Bronchial epithelial cell (primary cell): Measurements from ENCODE around the gene CNKSR2. TPM values are rescaled to one million over a fixed set of nuclear protein-coding genes. Genes with fewer than 3 reads are reported as not detected.
A peak's percentile ranks its signal among the peaks of the same experiment; 100 is the strongest.

ENCODE experiments used
- DNase-seq: peaks from one replicate; pipeline ENCODE4 v3.0.0-alpha.2; 2010; ENCODE audit warnings: low read depth
- FAIRE-seq: peaks from 2 replicates; lab custom pipeline; 2011; peaks lifted over from hg19 to GRCh38; lab: Jason Lieb, UNC
- H3K27me3 ChIP-seq: 2 replicates; pipeline ENCODE4 v1.5.1; 2011; ENCODE audit warnings: low read length; ENCODE audit not compliant: control insufficient read depth, insufficient read depth
- H3K36me3 ChIP-seq: 2 replicates; pipeline ENCODE4 v1.5.1; 2011; ENCODE audit warnings: low read length; ENCODE audit not compliant: control insufficient read depth, insufficient read depth
- H3K4me3 ChIP-seq: 2 replicates; pipeline ENCODE4 v1.5.1; 2011; ENCODE audit warnings: mild to moderate bottlenecking, low read depth, low read length, control low read depth
- CTCF ChIP-seq: IDR thresholded peaks from 2 replicates; pipeline ENCODE4 v1.5.1; 2011; ENCODE audit warnings: mild to moderate bottlenecking, moderate library complexity, low read length, control low read depth, inconsistent platforms; ENCODE audit not compliant: insufficient read depth, severe bottlenecking
- total RNA-seq: library from RNA; depleted of rRNA; stranded (reverse); fragments of >200 nt; gene quantifications from 2 replicates; pipeline ENCODE4 v1.2.1, GENCODE V29; 2014

Gene CNKSR2
- total RNA-seq: 0.53 TPM in 1 of 2 replicates, not detected in the other

- Histone ChIP-seq H3K36me3 (no peaks in the 10 kb centered on the region), H3K27me3 (peaks cover 10% of the 10 kb centered on the region), H3K4me3 (peak within 1 kb of the TSS; percentile 36)
- FAIRE-seq (no peak), DNase-seq (no peak)
- no peak for TF ChIP-seq CTCF
Measured at GRCh38 chrX:21374163-21374993, at the start of gene CNKSR2. CNKSR2 (plus strand) TSS chrX:21374418; CDS start chrX:21374898, 480 bp downstream.

DNA sequence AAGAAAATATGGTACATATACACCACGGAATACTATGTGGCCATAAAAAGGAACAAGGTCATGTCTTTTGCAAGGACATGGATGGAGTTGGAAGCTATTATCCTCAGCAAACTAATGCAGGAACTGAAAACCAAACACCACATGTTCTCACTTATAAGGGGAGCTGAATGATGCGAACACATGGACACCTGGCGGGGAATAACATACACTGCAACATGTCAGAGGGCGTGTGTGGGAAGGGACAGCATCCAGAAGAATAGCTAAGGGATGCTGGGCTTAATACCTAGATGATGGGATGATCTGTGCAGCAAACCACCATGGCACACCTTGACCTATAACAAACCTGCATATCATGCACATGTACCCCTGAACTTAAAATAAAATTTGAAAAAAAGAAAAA is 19.5 kb upstream of the CNKSR2 start:
- TF ChIP-seq CTCF: no peak
- Histone ChIP-seq H3K4me3 (no peak overlapping the region), H3K36me3 (no peaks in the 10 kb centered on the region), H3K27me3 (no peaks in the 10 kb centered on the region)
- no peak for DNase-seq
- FAIRE-seq: no peak

DNA sequence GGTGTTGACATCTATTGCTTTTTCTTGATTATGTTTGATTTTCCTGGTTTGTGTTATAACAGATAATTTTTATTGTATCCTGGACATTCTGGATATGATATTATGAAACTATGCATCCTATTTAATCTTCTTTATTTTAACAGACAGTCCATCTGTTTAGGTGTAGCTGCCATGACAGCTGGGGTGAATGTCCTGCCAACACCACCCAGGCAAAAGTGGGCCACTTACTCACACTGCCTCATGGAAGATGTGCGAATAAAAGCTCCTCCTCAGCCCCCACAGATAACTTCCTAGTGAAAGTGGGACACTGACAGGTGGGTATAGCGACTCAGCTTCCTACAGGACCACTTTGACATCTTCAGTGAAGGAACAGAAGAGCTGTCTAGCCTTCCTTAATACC is 18.4 kb upstream of the CNKSR2 start:
- no peak for FAIRE-seq
- DNase-seq: no peak
- H3K36me3 ChIP-seq: no peaks in the 10 kb centered on the region
- H3K4me3 ChIP-seq: no peak overlapping the region
- H3K27me3 ChIP-seq: no peaks in the 10 kb centered on the region
- no peak for TF ChIP-seq CTCF

DNA sequence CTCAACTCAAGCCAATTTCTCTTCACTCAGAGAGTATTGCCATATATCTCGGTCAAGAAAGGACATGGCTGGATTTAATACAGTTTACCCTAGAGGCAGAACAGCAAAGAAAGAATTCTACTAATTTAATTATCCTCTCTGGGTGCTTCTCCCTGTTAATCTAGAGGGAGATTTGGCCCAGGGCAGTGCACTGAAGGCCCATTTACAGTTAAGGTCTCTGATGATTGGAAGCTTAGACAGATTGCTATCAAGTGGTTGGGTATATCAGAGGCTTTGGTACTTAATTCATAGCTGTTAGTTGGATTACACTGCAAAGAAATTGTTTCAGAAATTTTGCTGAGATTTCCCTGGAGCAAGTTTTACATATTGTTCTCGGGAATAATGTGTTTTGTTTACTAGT is 4.6 kb upstream of the CNKSR2 start:
- no peak for FAIRE-seq
- H3K27me3 ChIP-seq: peaks cover under 1% of the 10 kb centered on the region

GRCh38 chrX:21373001-21373400 is 1.2 kb upstream of the CNKSR2 start:
- no peak for FAIRE-seq
- peaks cover 10% of the 10 kb centered on the region for H3K27me3 ChIP-seq
- TF ChIP-seq CTCF: no peak

More for the DNA sequence above, 4.6 kb upstream of the CNKSR2 start:
- no peak overlapping the region for H3K4me3 ChIP-seq
- TF ChIP-seq CTCF: no peak
- no peak for DNase-seq
- no peaks in the 10 kb centered on the region for H3K36me3 ChIP-seq

More at GRCh38 chrX:21373001-21373400, 1.2 kb upstream of the CNKSR2 start:
- Histone ChIP-seq H3K4me3 (no peak overlapping the region), H3K36me3 (no peaks in the 10 kb centered on the region)
- no peak for DNase-seq
